Measurements from ENCODE around the gene CPNE9. TPM values are rescaled to one million over a fixed set of nuclear protein-coding genes. Genes with fewer than 3 reads are reported as not detected.
A peak's percentile ranks its signal among the peaks of the same experiment; 100 is the strongest.

Gene CPNE9
- total RNA-seq, 1 donor from 2014 or later: 0.20 TPM

GRCh38 chr3:9686703-9687102 is 16.9 kb upstream of the CPNE9 start:
- no peaks in the 10 kb centered on the region for H3K9me3 Mint-ChIP-seq
- no peak overlapping the region for H3K27ac Mint-ChIP-seq
- H3K36me3 Mint-ChIP-seq (ENCODE audit: low read depth): peaks cover 96% of the 10 kb centered on the region
- H3K4me3 Mint-ChIP-seq: no peak overlapping the region
- TF ChIP-seq, protein P1, sequence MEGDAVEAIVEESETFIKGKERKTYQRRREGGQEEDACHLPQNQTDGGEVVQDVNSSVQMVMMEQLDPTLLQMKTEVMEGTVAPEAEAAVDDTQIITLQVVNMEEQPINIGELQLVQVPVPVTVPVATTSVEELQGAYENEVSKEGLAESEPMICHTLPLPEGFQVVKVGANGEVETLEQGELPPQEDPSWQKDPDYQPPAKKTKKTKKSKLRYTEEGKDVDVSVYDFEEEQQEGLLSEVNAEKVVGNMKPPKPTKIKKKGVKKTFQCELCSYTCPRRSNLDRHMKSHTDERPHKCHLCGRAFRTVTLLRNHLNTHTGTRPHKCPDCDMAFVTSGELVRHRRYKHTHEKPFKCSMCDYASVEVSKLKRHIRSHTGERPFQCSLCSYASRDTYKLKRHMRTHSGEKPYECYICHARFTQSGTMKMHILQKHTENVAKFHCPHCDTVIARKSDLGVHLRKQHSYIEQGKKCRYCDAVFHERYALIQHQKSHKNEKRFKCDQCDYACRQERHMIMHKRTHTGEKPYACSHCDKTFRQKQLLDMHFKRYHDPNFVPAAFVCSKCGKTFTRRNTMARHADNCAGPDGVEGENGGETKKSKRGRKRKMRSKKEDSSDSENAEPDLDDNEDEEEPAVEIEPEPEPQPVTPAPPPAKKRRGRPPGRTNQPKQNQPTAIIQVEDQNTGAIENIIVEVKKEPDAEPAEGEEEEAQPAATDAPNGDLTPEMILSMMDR (IDR thresholded peaks at IDR 0.05): no peak
- ChIA-PET POLR2A (no interaction called here), CTCF (no interaction called here)
- no peaks in the 10 kb centered on the region for H3K27me3 Mint-ChIP-seq
- intact Hi-C loops (cut with micrococcal nuclease): no loop called here
- ATAC-seq (ENCODE audit: low read depth): no peak
- H3K4me1 Mint-ChIP-seq: peaks cover 24% of the 10 kb centered on the region
- no peak for DNase-seq

- DNase-seq (no peak), ATAC-seq (ENCODE audit: low read depth) (no peak)
- peaks cover 96% of the 10 kb centered on the region for H3K36me3 Mint-ChIP-seq (ENCODE audit: low read depth)
- ChIA-PET CTCF (no interaction called here), POLR2A (no interaction called here)
- intact Hi-C loops (cut with micrococcal nuclease): no loop called here
- no peak overlapping the region for H3K4me3 Mint-ChIP-seq
- H3K4me1 Mint-ChIP-seq: peaks cover 24% of the 10 kb centered on the region
- no peaks in the 10 kb centered on the region for H3K27me3 Mint-ChIP-seq
- no peak overlapping the region for H3K27ac Mint-ChIP-seq
- TF ChIP-seq, protein P1 (IDR thresholded peaks at IDR 0.05): no peak
- H3K9me3 Mint-ChIP-seq: no peaks in the 10 kb centered on the region
Observed at GRCh38 chr3:9687514-9687913, 16.1 kb upstream of the CPNE9 start.

DNA sequence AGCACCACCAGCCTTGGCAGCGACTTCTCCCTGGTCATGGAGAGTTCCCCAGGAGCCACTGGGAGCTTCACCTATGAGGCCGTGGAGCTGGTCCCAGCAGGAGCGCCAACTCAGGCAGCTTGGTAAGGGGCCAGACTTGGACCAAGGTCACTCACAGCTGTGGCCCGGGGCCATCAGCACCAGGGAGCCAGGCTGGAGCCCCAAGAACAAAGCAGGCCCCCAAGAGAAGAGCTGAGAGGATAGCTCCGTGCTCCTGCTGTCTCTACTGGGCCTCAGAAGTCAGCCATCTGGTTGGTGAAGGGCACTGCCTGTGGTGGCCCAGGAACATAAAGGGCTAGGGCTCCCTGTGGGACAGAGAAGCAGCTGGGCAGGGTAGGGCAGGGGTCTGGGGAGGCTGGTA is 14.7 kb upstream of the CPNE9 start:
- Mint-ChIP-seq H3K36me3 (ENCODE audit: low read depth) (peaks cover 98% of the 10 kb centered on the region), H3K27me3 (no peaks in the 10 kb centered on the region), H3K27ac (no peak overlapping the region), H3K4me1 (peaks cover 24% of the 10 kb centered on the region), H3K9me3 (no peaks in the 10 kb centered on the region), H3K4me3 (no peak overlapping the region)
- ATAC-seq (ENCODE audit: low read depth) (no peak), DNase-seq (no peak)
- ChIA-PET CTCF (no interaction called here), POLR2A (interaction anchor here (0.6 to 2.4 kb wide), 3 partner anchors 26 to 1049 kb away, joined by 3 to 8 read pairs (median 7); partner anchors contain the start of gene MTMR14)
- TF ChIP-seq, protein P1 (IDR thresholded peaks at IDR 0.05): no peak
- intact Hi-C loops (cut with micrococcal nuclease): no loop called here

- intact Hi-C loops (cut with micrococcal nuclease): no loop called here
- ATAC-seq (ENCODE audit: low read depth) (no peak), DNase-seq (no peak)
- peaks cover 98% of the 10 kb centered on the region for H3K36me3 Mint-ChIP-seq (ENCODE audit: low read depth)
- H3K27ac Mint-ChIP-seq: no peak overlapping the region
- ChIA-PET CTCF (interaction anchor here (0.7 kb wide), 1 partner anchor 38 kb away, joined by 3 read pairs; no protein-coding TSS in a partner anchor), POLR2A (interaction anchor here (0.6 to 2.4 kb wide), 3 partner anchors 38 to 185 kb away, joined by 3 to 8 read pairs (median 3); partner anchors contain the start of gene MTMR14)
- no peak overlapping the region for H3K4me3 Mint-ChIP-seq
- H3K27me3 Mint-ChIP-seq: no peaks in the 10 kb centered on the region
- TF ChIP-seq, protein P1 (IDR thresholded peaks at IDR 0.05): no peak
- H3K9me3 Mint-ChIP-seq: no peaks in the 10 kb centered on the region
- H3K4me1 Mint-ChIP-seq: peaks cover 24% of the 10 kb centered on the region
Observed at GRCh38 chr3:9689757-9690156, 13.9 kb upstream of the CPNE9 start.

GRCh38 chr3:9690451-9691450 is 12.9 kb upstream of the CPNE9 start:
- Mint-ChIP-seq H3K27me3 (no peaks in the 10 kb centered on the region), H3K27ac (peak overlapping the region; percentile 12), H3K9me3 (no peaks in the 10 kb centered on the region), H3K36me3 (ENCODE audit: low read depth) (peaks cover 98% of the 10 kb centered on the region), H3K4me1 (peaks cover 24% of the 10 kb centered on the region), H3K4me3 (no peak overlapping the region)
- DNase-seq: peak; percentile 60
- ChIA-PET CTCF (no interaction called here), POLR2A (interaction anchor here (0.5 to 2.4 kb wide), 11 partner anchors 10 to 308 kb away, joined by 3 to 8 read pairs (median 4); partner anchors contain the start of genes ARPC4, BRPF1, MTMR14 and OGG1)
- TF ChIP-seq, protein P1 (IDR thresholded peaks at IDR 0.05): no peak
- peak; percentile 99 for ATAC-seq (ENCODE audit: low read depth)
- intact Hi-C loops (cut with micrococcal nuclease): loop anchor here (1.0 kb wide), 3 partner anchors 14 to 41 kb away; partner anchors contain the start of genes BRPF1 and MTMR14
